Activated T-helper 17 cell treated with anti-CD3 and anti-CD28 coated beads, Interleukin-2, amount 50 U/mL, for 72 hours (primary cell): ENCODE data around the gene ARL8B. TPM values are rescaled to one million over a fixed set of nuclear protein-coding genes. Genes with fewer than 3 reads are reported as not detected.
A peak's percentile ranks its signal among the peaks of the same experiment; 100 is the strongest.
"Not testable (repeated sequence)": the region's sequence is repeated elsewhere in the genome, so short reads cannot be mapped to it uniquely, and the experiment has no call there.

Experiments
- ATAC-seq: fragments of 150-1000 bp; cut with Tn5 transposase; replicated peaks from 2 replicates; pipeline ENCODE4 v1.10.0; 2021; ENCODE audit warnings: mild to moderate bottlenecking, moderate library complexity
- H3K27ac Mint-ChIP-seq: one replicate; pipeline ENCODE4 v1.8.0; 2022; ENCODE audit warnings: mixed read lengths
- H3K27me3 Mint-ChIP-seq: one replicate; pipeline ENCODE4 v1.8.0; 2022; ENCODE audit warnings: mixed read lengths
- H3K36me3 Mint-ChIP-seq: one replicate; pipeline ENCODE4 v1.8.0; 2022; ENCODE audit warnings: low read depth, mild to moderate bottlenecking, mixed read lengths
- H3K4me1 Mint-ChIP-seq: one replicate; pipeline ENCODE4 v1.8.0; 2022; ENCODE audit warnings: mixed read lengths
- H3K4me3 Mint-ChIP-seq: one replicate; pipeline ENCODE4 v1.8.0; 2022; ENCODE audit warnings: mild to moderate bottlenecking, mixed read lengths
- H3K9me3 Mint-ChIP-seq: one replicate; pipeline ENCODE4 v1.8.0; 2022; ENCODE audit warnings: mixed read lengths
- total RNA-seq, 2 donors: library from RNA; stranded (reverse); gene quantifications; one replicate each; pipeline ENCODE4 v1.2.3, GENCODE V29; 2022

Gene ARL8B
- total RNA-seq, 2 donors from 2014 or later = 48.2 to 60.9 TPM

DNA sequence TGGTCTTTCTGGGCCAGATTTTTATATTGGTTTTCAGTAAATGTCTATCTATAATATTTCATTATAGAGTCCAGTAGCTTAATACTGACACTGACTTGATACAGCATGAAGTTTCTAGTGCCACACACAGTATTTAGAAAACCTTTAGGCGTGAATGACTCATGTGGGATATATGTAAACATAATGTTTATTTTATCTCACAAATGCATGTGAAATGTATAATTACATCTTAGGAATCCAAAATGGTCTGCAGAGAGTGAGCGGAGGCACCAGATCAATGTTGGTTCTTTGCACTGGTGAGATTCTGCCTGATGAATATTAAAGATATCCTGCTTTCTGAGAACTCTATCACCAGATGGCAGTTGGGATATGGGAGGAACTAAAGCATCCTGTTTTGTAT is 56.9 kb downstream of the ARL8B start:
- H3K27ac Mint-ChIP-seq, H3K27me3 Mint-ChIP-seq, ATAC-seq, H3K9me3 Mint-ChIP-seq, H3K4me1 Mint-ChIP-seq, H3K4me3 Mint-ChIP-seq: not testable (repeated sequence)
- H3K36me3 Mint-ChIP-seq = peaks cover 89% of the 10 kb centered on the region

GRCh38 chr3:5181469-5182141 is 59.5 kb downstream of the ARL8B start:
- peaks cover 69% of the 10 kb centered on the region for H3K36me3 Mint-ChIP-seq
- no peaks in the 10 kb centered on the region for H3K27me3 Mint-ChIP-seq
- H3K4me1 Mint-ChIP-seq = peaks cover 7% of the 10 kb centered on the region
- ATAC-seq = no peak
- H3K27ac Mint-ChIP-seq = peak overlapping the region; percentile 26
- H3K9me3 Mint-ChIP-seq = no peaks in the 10 kb centered on the region
- H3K4me3 Mint-ChIP-seq = no peak overlapping the region

DNA sequence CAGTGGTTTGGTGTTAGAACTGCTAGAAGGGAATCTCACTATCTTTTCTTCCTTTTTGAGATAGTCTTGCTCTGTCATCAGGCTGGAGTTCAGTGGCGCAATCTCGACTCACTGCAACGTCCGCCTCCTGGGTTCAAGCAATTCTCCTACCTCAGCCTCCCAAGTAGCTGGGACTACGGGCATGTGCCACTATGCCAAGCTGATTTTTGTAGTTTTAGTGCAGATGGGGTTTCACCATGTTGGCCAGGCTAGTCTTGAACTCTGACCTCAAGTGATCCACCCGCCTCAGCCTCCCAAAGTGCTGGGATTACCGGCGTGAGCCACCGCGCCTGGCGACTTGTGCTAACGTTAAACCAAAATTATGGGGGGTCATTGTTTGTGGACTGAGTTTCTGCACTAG is 61.6 kb downstream of the ARL8B start:
- ATAC-seq, H3K27ac Mint-ChIP-seq, H3K4me3 Mint-ChIP-seq, H3K27me3 Mint-ChIP-seq, H3K9me3 Mint-ChIP-seq: not testable (repeated sequence)
- H3K4me1 Mint-ChIP-seq = peaks cover 12% of the 10 kb centered on the region
- peaks cover 54% of the 10 kb centered on the region for H3K36me3 Mint-ChIP-seq

DNA sequence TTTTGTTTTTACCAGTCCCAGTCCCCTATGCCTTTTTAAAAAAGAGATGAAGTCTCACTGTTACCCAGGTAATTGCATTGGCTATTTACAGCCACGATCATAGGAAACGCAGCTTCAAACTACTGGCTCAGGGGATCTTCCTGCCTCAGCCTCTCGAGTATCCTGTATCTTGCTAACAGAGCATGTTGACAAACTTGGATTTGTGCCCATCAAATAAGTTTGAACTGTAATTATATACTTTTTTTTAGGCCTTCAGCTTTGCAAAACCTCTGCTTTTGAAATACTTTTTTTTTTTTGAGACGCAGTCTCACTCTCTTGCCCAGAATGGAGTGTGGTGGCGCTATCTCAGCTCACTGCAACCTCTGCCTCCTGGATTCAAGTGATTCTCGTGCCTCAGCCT is 62.4 kb downstream of the ARL8B start:
- ATAC-seq = no peak
- Mint-ChIP-seq H3K27ac (no peak overlapping the region), H3K27me3 (no peaks in the 10 kb centered on the region), H3K4me1 (peaks cover 12% of the 10 kb centered on the region), H3K4me3 (no peak overlapping the region), H3K9me3 (no peaks in the 10 kb centered on the region), H3K36me3 (peaks cover 54% of the 10 kb centered on the region)

GRCh38 chr3:5185093-5185673 is 63.1 kb downstream of the ARL8B start:
- no peak for ATAC-seq
- no peak overlapping the region for H3K4me3 Mint-ChIP-seq
- H3K9me3 Mint-ChIP-seq = no peaks in the 10 kb centered on the region
- H3K27ac Mint-ChIP-seq = peak overlapping the region; percentile 66
- peaks cover 54% of the 10 kb centered on the region for H3K36me3 Mint-ChIP-seq
- H3K27me3 Mint-ChIP-seq = no peaks in the 10 kb centered on the region
- peaks cover 12% of the 10 kb centered on the region for H3K4me1 Mint-ChIP-seq

- peak overlapping the region; percentile 82 for H3K4me3 Mint-ChIP-seq
- no peak for ATAC-seq
- H3K27me3 Mint-ChIP-seq = no peaks in the 10 kb centered on the region
- H3K27ac Mint-ChIP-seq = peak overlapping the region; percentile 66
- no peaks in the 10 kb centered on the region for H3K9me3 Mint-ChIP-seq
- H3K36me3 Mint-ChIP-seq = peaks cover 50% of the 10 kb centered on the region
- peaks cover 12% of the 10 kb centered on the region for H3K4me1 Mint-ChIP-seq
Measured at GRCh38 chr3:5186089-5186857, 64.2 kb downstream of the ARL8B start.

GRCh38 chr3:5186858-5187155 is 64.7 kb downstream of the ARL8B start:
- Mint-ChIP-seq H3K9me3 (no peaks in the 10 kb centered on the region), H3K27ac (peak overlapping the region; percentile 80), H3K4me3 (peak overlapping the region; percentile 82), H3K27me3 (no peaks in the 10 kb centered on the region), H3K36me3 (peaks cover 50% of the 10 kb centered on the region), H3K4me1 (peaks cover 13% of the 10 kb centered on the region)
- ATAC-seq = no peak

- Mint-ChIP-seq H3K27ac (peak within 1 kb of the TSS; percentile 98), H3K4me1 (peaks cover 18% of the 10 kb centered on the region)
Measured at GRCh38 chr3:5187156-5187919, 65.2 kb downstream of the ARL8B start, which contains the start of gene EDEM1. TSS of gene EDEM1 (plus strand) at chr3:5187707. CDS start at chr3:5187806, 99 bp downstream.

GRCh38 chr3:5187920-5188418 is 65.9 kb downstream of the ARL8B start:
- peaks cover 24% of the 10 kb centered on the region for H3K4me1 Mint-ChIP-seq
- H3K9me3 Mint-ChIP-seq = no peaks in the 10 kb centered on the region
- H3K27me3 Mint-ChIP-seq = no peaks in the 10 kb centered on the region
- peak; percentile 15 for ATAC-seq
- peaks cover 54% of the 10 kb centered on the region for H3K36me3 Mint-ChIP-seq
- peak overlapping the region; percentile 94 for H3K4me3 Mint-ChIP-seq
- peak overlapping the region; percentile 98 for H3K27ac Mint-ChIP-seq

More at GRCh38 chr3:5187156-5187919, 65.2 kb downstream of the ARL8B start, which contains the start of gene EDEM1:
- no peaks in the 10 kb centered on the region for H3K9me3 Mint-ChIP-seq
- H3K27me3 Mint-ChIP-seq = no peaks in the 10 kb centered on the region
- peaks cover 51% of the 10 kb centered on the region for H3K36me3 Mint-ChIP-seq
- peak; percentile 87 for ATAC-seq
- peak within 1 kb of the TSS; percentile 94 for H3K4me3 Mint-ChIP-seq

DNA sequence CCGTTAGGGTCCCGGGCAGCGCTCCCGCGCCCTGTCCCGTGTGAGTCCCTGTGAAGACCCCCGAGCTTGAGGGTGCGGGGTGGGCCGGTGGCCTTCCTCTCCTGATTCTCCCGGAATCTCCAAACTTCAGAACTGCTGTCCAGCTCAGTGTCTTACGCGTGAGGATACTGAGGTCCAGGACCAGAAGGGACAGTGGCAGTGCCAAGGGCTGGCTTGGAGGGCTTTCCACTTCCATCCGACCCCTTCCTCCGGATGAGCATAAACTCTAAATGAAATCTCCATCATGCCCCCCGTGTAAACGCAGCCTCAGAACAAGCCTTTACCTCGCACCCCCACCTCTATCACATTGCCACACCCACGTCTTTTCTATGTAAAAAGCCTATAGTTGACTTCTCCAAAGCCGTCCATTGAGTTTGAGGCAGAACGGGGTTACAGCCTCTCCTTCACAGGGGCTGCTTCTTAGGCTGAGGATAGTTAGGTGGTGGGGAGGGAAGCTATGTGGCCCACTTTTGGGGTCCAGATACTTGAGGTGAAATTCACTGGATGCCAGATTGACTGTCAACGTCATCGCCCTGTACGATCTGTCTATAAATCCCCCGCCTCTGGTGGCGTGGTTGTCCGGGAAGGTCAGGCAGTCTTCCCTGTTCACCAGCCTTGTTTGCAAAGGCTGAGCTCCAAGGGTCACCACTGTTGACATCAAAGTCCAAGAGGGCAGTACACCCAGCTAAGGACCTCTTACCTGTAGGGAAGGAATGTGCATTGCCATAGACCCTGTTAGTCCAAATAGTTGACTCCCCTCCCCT is 66.5 kb downstream of the ARL8B start:
- ATAC-seq = peak; percentile 4
- H3K4me1 Mint-ChIP-seq = peaks cover 27% of the 10 kb centered on the region
- no peaks in the 10 kb centered on the region for H3K27me3 Mint-ChIP-seq
- H3K27ac Mint-ChIP-seq = peak overlapping the region; percentile 98
- H3K9me3 Mint-ChIP-seq = no peaks in the 10 kb centered on the region
- H3K4me3 Mint-ChIP-seq = peak overlapping the region; percentile 94
- peaks cover 60% of the 10 kb centered on the region for H3K36me3 Mint-ChIP-seq

DNA sequence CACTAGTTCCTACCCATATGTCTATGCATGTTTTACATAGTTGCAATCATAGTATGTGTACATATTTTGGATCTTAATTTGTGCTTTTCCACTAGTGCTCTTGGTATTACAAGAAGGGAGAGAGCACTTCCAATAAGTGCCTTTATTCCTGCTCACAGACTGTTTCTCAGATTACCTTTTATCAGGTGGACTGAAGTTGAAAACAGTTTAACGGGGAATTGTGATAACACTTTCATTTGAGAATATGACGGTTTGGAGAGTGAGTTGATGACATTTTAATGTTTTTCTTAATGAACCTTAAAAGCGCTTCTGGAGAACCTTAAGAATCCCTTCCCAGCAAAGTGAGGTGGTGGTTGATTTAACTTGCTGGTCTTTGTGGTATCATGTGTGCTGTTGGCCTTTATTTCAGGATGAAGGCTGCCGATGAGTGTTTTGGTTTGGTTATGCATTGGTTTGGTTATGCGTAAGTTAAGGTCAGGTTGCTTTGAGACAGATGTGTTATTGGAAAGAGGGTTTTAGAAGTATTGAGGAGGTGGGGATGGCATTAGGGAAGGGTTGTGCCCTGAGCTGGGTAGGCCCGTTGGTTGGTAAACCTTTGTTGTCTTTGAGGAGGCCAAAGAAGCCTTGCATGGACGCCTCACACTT is 68.2 kb downstream of the ARL8B start:
- peak overlapping the region; percentile 98 for H3K27ac Mint-ChIP-seq
- H3K27me3 Mint-ChIP-seq = no peaks in the 10 kb centered on the region
- ATAC-seq = peak; percentile 28
- H3K4me3 Mint-ChIP-seq = peak overlapping the region; percentile 94
- peaks cover 42% of the 10 kb centered on the region for H3K4me1 Mint-ChIP-seq
- peaks cover 68% of the 10 kb centered on the region for H3K36me3 Mint-ChIP-seq
- H3K9me3 Mint-ChIP-seq = no peaks in the 10 kb centered on the region

GRCh38 chr3:5191555-5192304 is 69.6 kb downstream of the ARL8B start:
- Mint-ChIP-seq H3K4me3 (peak overlapping the region; percentile 80), H3K27me3 (no peaks in the 10 kb centered on the region), H3K4me1 (peaks cover 47% of the 10 kb centered on the region), H3K36me3 (peaks cover 82% of the 10 kb centered on the region), H3K27ac (peak overlapping the region; percentile 92), H3K9me3 (no peaks in the 10 kb centered on the region)
- no peak for ATAC-seq
